ENCODE measurements around the gene C1orf198. TPM values are rescaled to one million over a fixed set of nuclear protein-coding genes. Genes with fewer than 3 reads are reported as not detected.

C1orf198 gene
- total RNA-seq, 1 donor from 2014 or later, result 7.1 TPM

GRCh38 chr1:230898144-230898543, 29.8 kb upstream of the C1orf198 start:
- FAIRE-seq, result no peak
- H3K36me3 ChIP-seq (ENCODE audit: control insufficient read depth, insufficient read depth, low read length), result no peaks in the 10 kb centered on the region
- H3K27me3 ChIP-seq (ENCODE audit: control insufficient read depth, insufficient read depth, low read length), result peaks cover 1% of the 10 kb centered on the region
- no peak overlapping the region for H3K4me3 ChIP-seq (ENCODE audit: low read depth, low read length)
- DNase-seq (ENCODE audit: low read depth), result no peak
- no peak for TF ChIP-seq CTCF (IDR thresholded peaks at IDR 0.05; ENCODE audit: insufficient read depth, low read length, severe bottlenecking)

GRCh38 chr1:230896779-230897178, 28.5 kb upstream of the C1orf198 start:
- no peaks in the 10 kb centered on the region for H3K36me3 ChIP-seq (ENCODE audit: control insufficient read depth, insufficient read depth, low read length)
- no peak for TF ChIP-seq CTCF (IDR thresholded peaks at IDR 0.05; ENCODE audit: insufficient read depth, low read length, severe bottlenecking)
- FAIRE-seq, result no peak
- peaks cover 3% of the 10 kb centered on the region for H3K27me3 ChIP-seq (ENCODE audit: control insufficient read depth, insufficient read depth, low read length)
- no peak for DNase-seq (ENCODE audit: low read depth)
- no peak overlapping the region for H3K4me3 ChIP-seq (ENCODE audit: low read depth, low read length)

GRCh38 chr1:230895452-230895851, 27.1 kb upstream of the C1orf198 start:
- FAIRE-seq (no peak), DNase-seq (ENCODE audit: low read depth) (no peak)
- peaks cover 3% of the 10 kb centered on the region for H3K27me3 ChIP-seq (ENCODE audit: control insufficient read depth, insufficient read depth, low read length)
- H3K4me3 ChIP-seq (ENCODE audit: low read depth, low read length), result no peak overlapping the region
- H3K36me3 ChIP-seq (ENCODE audit: control insufficient read depth, insufficient read depth, low read length), result no peaks in the 10 kb centered on the region
- TF ChIP-seq CTCF (IDR thresholded peaks at IDR 0.05; ENCODE audit: insufficient read depth, low read length, severe bottlenecking), result no peak

- Histone ChIP-seq H3K36me3 (ENCODE audit: control insufficient read depth, insufficient read depth, low read length) (no peaks in the 10 kb centered on the region), H3K27me3 (ENCODE audit: control insufficient read depth, insufficient read depth, low read length) (peaks cover 3% of the 10 kb centered on the region), H3K4me3 (ENCODE audit: low read depth, low read length) (no peak overlapping the region)
- FAIRE-seq (no peak), DNase-seq (ENCODE audit: low read depth) (no peak)
- no peak for TF ChIP-seq CTCF (IDR thresholded peaks at IDR 0.05; ENCODE audit: insufficient read depth, low read length, severe bottlenecking)
Observed at GRCh38 chr1:230894664-230895063, 26.3 kb upstream of the C1orf198 start.

GRCh38 chr1:230894032-230894431, 25.7 kb upstream of the C1orf198 start:
- FAIRE-seq (no peak), DNase-seq (ENCODE audit: low read depth) (no peak)
- TF ChIP-seq CTCF (IDR thresholded peaks at IDR 0.05; ENCODE audit: insufficient read depth, low read length, severe bottlenecking), result no peak
- Histone ChIP-seq H3K36me3 (ENCODE audit: control insufficient read depth, insufficient read depth, low read length) (no peaks in the 10 kb centered on the region), H3K4me3 (ENCODE audit: low read depth, low read length) (no peak overlapping the region), H3K27me3 (ENCODE audit: control insufficient read depth, insufficient read depth, low read length) (peaks cover 3% of the 10 kb centered on the region)

GRCh38 chr1:230892018-230892491, 23.7 kb upstream of the C1orf198 start:
- Histone ChIP-seq H3K36me3 (ENCODE audit: control insufficient read depth, insufficient read depth, low read length) (no peaks in the 10 kb centered on the region), H3K4me3 (ENCODE audit: low read depth, low read length) (no peak overlapping the region), H3K27me3 (ENCODE audit: control insufficient read depth, insufficient read depth, low read length) (peaks cover 3% of the 10 kb centered on the region)
- no peak for TF ChIP-seq CTCF (IDR thresholded peaks at IDR 0.05; ENCODE audit: insufficient read depth, low read length, severe bottlenecking)
- FAIRE-seq, result no peak
- DNase-seq (ENCODE audit: low read depth), result no peak

Measured in bronchial epithelial cell (primary cell).